HepG2 (cell line): ENCODE measurements around the gene FSD2. TPM values are rescaled to one million over a fixed set of nuclear protein-coding genes. Genes with fewer than 3 reads are reported as not detected.

Source experiments
- ATAC-seq: fragments of 200-7000 bp; cut with Tn5 transposase; 3 replicates; pipeline ENCODE4 v1.9.1; 2020; ENCODE audit warnings: mild to moderate bottlenecking, moderate library complexity
- BruUV-seq: library from RNA; stranded (reverse); fragments of 400-500 nt; replicated peaks from 2 replicates; lab custom pipeline; 2021; lab: Mats Ljungman, UMichigan
- CTCF ChIA-PET: fragments of 300-600 bp; formaldehyde crosslinking; extraction: SDS; loops from one replicate; lab custom pipeline; 2021; ENCODE audit warnings: low total read pairs, inconsistent platforms, low intra/inter-chr PET ratio; lab: Yijun Ruan, JAX
- POLR2A ChIA-PET: fragments of 350-600 bp; sonication (Branson Sonifier 250); formaldehyde crosslinking; loops from one replicate; lab custom pipeline; 2020; ENCODE audit warnings: antibody characterized with exemption, inconsistent platforms; lab: Yijun Ruan, JAX
- DNase-seq: peaks from one replicate; pipeline ENCODE4 v3.0.0-alpha.2; 2015; ENCODE audit warnings: low spot score
- FAIRE-seq: peaks from 3 replicates; lab custom pipeline; 2011; peaks lifted over from hg19 to GRCh38; lab: Jason Lieb, UNC
- H2AFZ ChIP-seq: one replicate; pipeline ENCODE4 v1.6.1; 2011; ENCODE audit warnings: low read length, inconsistent platforms
- H3K27ac ChIP-seq: fragments of 300-600 bp; 3 replicates; pipeline ENCODE4 v1.8.0; 2011; ENCODE audit warnings: mixed run types, mild to moderate bottlenecking, mixed read lengths, low read length, inconsistent platforms; ENCODE audit not compliant: insufficient read depth; ENCODE audit errors: extremely low read length
- H3K27me3 ChIP-seq, 2 experiments: fragments of 200-600 bp in 1 of 2; 2 replicates in 1 of 2; 3 replicates in 1 of 2; pipeline versions ENCODE4 v1.6.0 to v1.8.0; 2011; ENCODE audit warnings: low read length in 2 of 2, mild to moderate bottlenecking in 2 of 2, moderate library complexity in 2 of 2, inconsistent platforms in 1 of 2; ENCODE audit not compliant: insufficient read depth in 2 of 2, control insufficient read depth in 1 of 2
- H3K36me3 ChIP-seq, 2 experiments: fragments of 200-600 bp in 1 of 2; replicated peaks in 1 of 2; 2 replicates in 1 of 2; 3 replicates in 1 of 2; pipeline versions ENCODE4 v1.5.1 to v1.8.0; 2011; ENCODE audit warnings: low read length in 2 of 2, inconsistent platforms in 1 of 2; ENCODE audit not compliant: insufficient read depth in 2 of 2, control insufficient read depth in 1 of 2
- H3K4me1 ChIP-seq: 2 replicates; pipeline ENCODE4 v1.5.1; 2012; ENCODE audit warnings: low read length, inconsistent platforms; ENCODE audit not compliant: insufficient read depth
- H3K4me2 ChIP-seq: 2 replicates; pipeline ENCODE4 v1.6.0; 2011; ENCODE audit warnings: low read depth, low read length, inconsistent platforms
- H3K4me3 ChIP-seq, 3 experiments: fragments of 200-600 bp in 1 of 3; sonication (generic), shearing (Covaris generic) in 1 of 3; replicated peaks in 1 of 3; 2 replicates each; pipeline ENCODE4 v1.5.1; 2011 to 2016; ENCODE audit warnings: low read length in 3 of 3, inconsistent platforms in 2 of 3, low read depth in 2 of 3, mild to moderate bottlenecking in 2 of 3, control low read depth in 1 of 3, mixed read lengths in 1 of 3; ENCODE audit not compliant: insufficient read depth in 1 of 3
- H3K79me2 ChIP-seq: one replicate; pipeline ENCODE4 v1.6.1; 2011; ENCODE audit warnings: low read length, inconsistent platforms; ENCODE audit not compliant: insufficient read depth
- H3K9ac ChIP-seq: 2 replicates; pipeline ENCODE4 v1.6.0; 2011; ENCODE audit warnings: mild to moderate bottlenecking, low read depth, low read length, inconsistent platforms; ENCODE audit not compliant: insufficient read depth
- H3K9me3 ChIP-seq: 2 replicates; pipeline ENCODE4 v1.5.1; 2012; ENCODE audit warnings: mild to moderate bottlenecking, low read length
- H4K20me1 ChIP-seq: 2 replicates; pipeline ENCODE4 v1.6.0; 2011; ENCODE audit warnings: inconsistent platforms, mild to moderate bottlenecking, low read length, moderate library complexity; ENCODE audit not compliant: insufficient read depth
- CBX2 ChIP-seq, 2 experiments: fragments of 200-600 bp in 1 of 2; sonication (generic); formaldehyde crosslinking in 1 of 2; IDR thresholded peaks; 2 replicates each; pipeline versions ENCODE4 v1.7.0 to v1.8.1; 2018 to 2022; ENCODE audit warnings: low read depth in 2 of 2, low read length in 1 of 2, mild to moderate bottlenecking in 1 of 2, missing genetic modification reagents in 1 of 2
- E2F5 ChIP-seq: sonication (generic); formaldehyde crosslinking; conservative IDR thresholded peaks from 2 replicates; pipeline ENCODE4 v1.4.0; 2020; ENCODE audit warnings: missing genetic modification reagents
- HDAC2 ChIP-seq: sonication (generic); formaldehyde crosslinking; IDR thresholded peaks from 2 replicates; pipeline ENCODE4 v1.4.0; 2020; ENCODE audit warnings: missing genetic modification reagents
- JUN ChIP-seq: sonication (generic); formaldehyde crosslinking; IDR thresholded peaks from 2 replicates; pipeline ENCODE4 v1.4.0; 2020; ENCODE audit warnings: mild to moderate bottlenecking, missing genetic modification reagents
- PHF5A ChIP-seq: IDR thresholded peaks from one replicate; pipeline ENCODE4 v1.6.1; 2018; ENCODE audit warnings: low read depth, missing genetic modification reagents; ENCODE audit not compliant: unreplicated experiment
- POLR2AphosphoS2 ChIP-seq: IDR thresholded peaks from 2 replicates; pipeline ENCODE4 v1.6.1; 2011; ENCODE audit warnings: low read depth, low read length, improper control_type of control experiment
- SUZ12 ChIP-seq: fragments of 150-350 bp; IDR thresholded peaks from 2 replicates; pipeline ENCODE4 v1.6.1; 2014; ENCODE audit warnings: low read depth, low read length
- THRA ChIP-seq: sonication (generic); formaldehyde crosslinking; IDR thresholded peaks from 2 replicates; pipeline ENCODE4 v1.4.0; 2020; ENCODE audit warnings: missing genetic modification reagents, borderline replicate concordance
- ZBTB42 ChIP-seq: sonication (generic); formaldehyde crosslinking; IDR thresholded peaks from 2 replicates; pipeline ENCODE4 v1.5.0; 2020; ENCODE audit warnings: mild to moderate bottlenecking, missing genetic modification reagents
- ZNF143 ChIP-seq: sonication (generic); formaldehyde crosslinking; IDR thresholded peaks from 2 replicates; pipeline ENCODE4 v1.4.0; 2020; ENCODE audit warnings: missing genetic modification reagents
- ZNF431 ChIP-seq: sonication (generic); formaldehyde crosslinking; IDR thresholded peaks from 2 replicates; pipeline ENCODE4 v1.9.0; 2022; ENCODE audit warnings: missing genetic modification reagents, low read depth, mild to moderate bottlenecking, borderline replicate concordance
- ZNF678 ChIP-seq: sonication (generic); formaldehyde crosslinking; IDR thresholded peaks from 2 replicates; pipeline ENCODE4 v1.4.0; 2020; ENCODE audit warnings: mild to moderate bottlenecking, missing genetic modification reagents
- WGBS: methylation state at CpG from one replicate; pipeline ENCODE4 v1.1.6; 2017; ENCODE audit warnings: low lambda C conversion rate; 5-methylcytosine and 5-hydroxymethylcytosine counted together
- in situ Hi-C: cut with HindIII; loops from 2 replicates; pipeline ENCODE4 v1.10.0; 2017; ENCODE audit warnings: low pct_unique_long_range_greater_than_20kb; ENCODE audit not compliant: extremely low pct_ligation_motif_present
- intact Hi-C: fragments of 100-400 bp; cut with micrococcal nuclease; formaldehyde crosslinking; loops from one replicate; pipeline ENCODE4 v1.10.0; 2022; ENCODE audit not compliant: unreplicated experiment
- polyA plus RNA-seq, 8 experiments: library from polyadenylated mRNA; depleted of rRNA in 3 of 8; stranded (reverse) in 7 of 8; unstranded in 1 of 8; fragments of >200 nt; fragmentation: Illumina TruSeq in 4 of 8; extraction: Trizol in 4 of 8; gene quantifications; 2 replicates each; pipeline versions ENCODE4 v1.2.1 to v1.2.3, GENCODE V29; 2011 to 2016; ENCODE audit warnings: low read depth in 4 of 8, missing spikeins in 1 of 8, mixed read lengths in 1 of 8; ENCODE audit not compliant: insufficient read depth in 1 of 8
- total RNA-seq, 5 experiments: library from RNA; depleted of rRNA; stranded (reverse); fragments of >200 nt; fragmentation: Illumina TruSeq; extraction: Trizol; gene quantifications; 2 replicates each; pipeline ENCODE4 v1.2.3, GENCODE V29; 2016; ENCODE audit warnings: low read depth in 1 of 5
- TF ChIP-seq, protein P1 (sequence below): sonication (generic); formaldehyde crosslinking; IDR thresholded peaks from 2 replicates; pipeline ENCODE4 v1.4.0; 2020; ENCODE audit warnings: missing genetic modification reagents
- TF ChIP-seq, protein P2 (sequence below): sonication (generic); formaldehyde crosslinking; IDR thresholded peaks from 2 replicates; pipeline ENCODE4 v1.4.0; 2020; ENCODE audit warnings: missing genetic modification reagents, mild to moderate bottlenecking, borderline replicate concordance

The FSD2 gene
- total and polyA plus RNA-seq, 2 of the 13 experiments (the other 11 are each of a cell fraction or from before 2014, with no cell fraction given): not detected

DNA sequence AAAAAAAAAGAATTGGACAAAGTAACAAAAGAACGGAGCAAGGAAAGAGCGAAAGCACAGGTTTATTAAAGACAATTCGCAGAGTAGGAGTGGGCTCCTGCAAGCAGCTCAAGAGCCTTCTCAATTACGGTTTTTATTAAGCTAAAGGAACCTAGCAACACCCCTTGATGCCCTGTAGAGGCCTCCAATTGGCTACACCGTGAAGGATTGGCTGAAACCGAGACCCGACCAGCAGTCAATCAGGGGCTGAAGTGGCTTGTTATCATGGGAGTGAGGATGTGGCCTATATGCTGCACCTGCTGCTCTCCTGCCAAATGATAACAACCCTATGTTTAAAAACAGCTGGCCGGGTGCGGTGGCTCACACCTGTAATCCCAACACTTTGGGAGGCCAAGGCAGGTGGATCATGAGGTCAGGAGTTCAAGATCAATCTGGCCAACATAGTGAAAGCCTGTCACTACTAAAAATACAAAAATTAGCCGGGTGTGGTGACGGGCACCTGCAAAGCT lies 75.8 kb downstream of the FSD2 start:
- CTCF ChIA-PET: no interaction called here
- POLR2A ChIA-PET: interaction anchor here (1.6 kb wide), 1 partner anchor 20 kb away, joined by 3 read pairs; no protein-coding TSS in a partner anchor

More for the DNA sequence above, 75.8 kb downstream of the FSD2 start:
- Histone ChIP-seq H3K9me3 (no peaks in the 10 kb centered on the region), H3K27ac (no peak overlapping the region), H3K79me2 (no peaks in the 10 kb centered on the region), H3K4me1 (no peaks in the 10 kb centered on the region), H2AFZ (no peak overlapping the region), H4K20me1 (no peaks in the 10 kb centered on the region), H3K27me3 (peaks cover 0 to 4% of the 10 kb centered on the region in 2 experiments; a peak in 1 of 5 replicates), H3K4me2 (no peak overlapping the region), H3K36me3 (no peaks in the 10 kb centered on the region), H3K9ac (no peak overlapping the region), H3K4me3 (no peak overlapping the region)
- intact Hi-C loops: no loop called here
- BruUV-seq: no TSS peak
- no peak for FAIRE-seq
- 72% methylated on average over 9 of the region's 11 CpGs for WGBS
- no peak for TF ChIP-seq E2F5 (CRISPR knock-in tag)
- no peak for TF ChIP-seq POLR2AphosphoS2
- TF ChIP-seq ZNF431 (CRISPR knock-in tag): no peak
- no peak for TF ChIP-seq SUZ12
- TF ChIP-seq ZBTB42 (CRISPR knock-in tag): no peak
- TF ChIP-seq ZNF143 (CRISPR knock-in tag): no peak
- no peak for TF ChIP-seq THRA
- TF ChIP-seq PHF5A: no peak
- TF ChIP-seq HDAC2 (CRISPR knock-in tag): no peak
- TF ChIP-seq, protein P1, sequence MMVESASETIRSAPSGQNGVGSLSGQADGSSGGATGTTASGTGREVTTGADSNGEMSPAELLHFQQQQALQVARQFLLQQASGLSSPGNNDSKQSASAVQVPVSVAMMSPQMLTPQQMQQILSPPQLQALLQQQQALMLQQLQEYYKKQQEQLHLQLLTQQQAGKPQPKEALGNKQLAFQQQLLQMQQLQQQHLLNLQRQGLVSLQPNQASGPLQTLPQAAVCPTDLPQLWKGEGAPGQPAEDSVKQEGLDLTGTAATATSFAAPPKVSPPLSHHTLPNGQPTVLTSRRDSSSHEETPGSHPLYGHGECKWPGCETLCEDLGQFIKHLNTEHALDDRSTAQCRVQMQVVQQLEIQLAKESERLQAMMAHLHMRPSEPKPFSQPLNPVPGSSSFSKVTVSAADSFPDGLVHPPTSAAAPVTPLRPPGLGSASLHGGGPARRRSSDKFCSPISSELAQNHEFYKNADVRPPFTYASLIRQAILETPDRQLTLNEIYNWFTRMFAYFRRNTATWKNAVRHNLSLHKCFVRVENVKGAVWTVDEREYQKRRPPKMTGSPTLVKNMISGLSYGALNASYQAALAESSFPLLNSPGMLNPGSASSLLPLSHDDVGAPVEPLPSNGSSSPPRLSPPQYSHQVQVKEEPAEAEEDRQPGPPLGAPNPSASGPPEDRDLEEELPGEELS (CRISPR knock-in tag): no peak
- no peak for TF ChIP-seq JUN (CRISPR knock-in tag)
- no peak for TF ChIP-seq ZNF678 (CRISPR knock-in tag)
- TF ChIP-seq CBX2 (IDR thresholded peaks at IDR 0.05; ENCODE audit: low read depth, low read length): no peak
- no peak for TF ChIP-seq CBX2 (CRISPR knock-in tag; IDR thresholded peaks at IDR 0.05; ENCODE audit: low read depth)
- TF ChIP-seq, protein P2, sequence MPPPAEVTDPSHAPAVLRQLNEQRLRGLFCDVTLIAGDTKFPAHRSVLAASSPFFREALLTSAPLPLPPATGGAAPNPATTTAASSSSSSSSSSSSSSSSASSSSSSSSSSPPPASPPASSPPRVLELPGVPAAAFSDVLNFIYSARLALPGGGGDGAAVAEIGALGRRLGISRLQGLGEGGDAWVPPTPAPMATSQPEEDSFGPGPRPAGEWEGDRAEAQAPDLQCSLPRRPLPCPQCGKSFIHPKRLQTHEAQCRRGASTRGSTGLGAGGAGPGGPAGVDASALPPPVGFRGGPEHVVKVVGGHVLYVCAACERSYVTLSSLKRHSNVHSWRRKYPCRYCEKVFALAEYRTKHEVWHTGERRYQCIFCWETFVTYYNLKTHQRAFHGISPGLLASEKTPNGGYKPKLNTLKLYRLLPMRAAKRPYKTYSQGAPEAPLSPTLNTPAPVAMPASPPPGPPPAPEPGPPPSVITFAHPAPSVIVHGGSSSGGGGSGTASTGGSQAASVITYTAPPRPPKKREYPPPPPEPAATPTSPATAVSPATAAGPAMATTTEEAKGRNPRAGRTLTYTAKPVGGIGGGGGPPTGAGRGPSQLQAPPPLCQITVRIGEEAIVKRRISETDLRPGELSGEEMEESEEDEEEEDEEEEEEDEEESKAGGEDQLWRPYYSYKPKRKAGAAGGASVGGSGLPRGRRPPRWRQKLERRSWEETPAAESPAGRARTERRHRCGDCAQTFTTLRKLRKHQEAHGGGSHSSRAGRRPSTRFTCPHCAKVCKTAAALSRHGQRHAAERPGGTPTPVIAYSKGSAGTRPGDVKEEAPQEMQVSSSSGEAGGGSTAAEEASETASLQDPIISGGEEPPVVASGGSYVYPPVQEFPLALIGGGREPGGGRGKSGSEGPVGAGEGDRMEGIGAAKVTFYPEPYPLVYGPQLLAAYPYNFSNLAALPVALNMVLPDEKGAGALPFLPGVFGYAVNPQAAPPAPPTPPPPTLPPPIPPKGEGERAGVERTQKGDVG (CRISPR knock-in tag): no peak
- in situ Hi-C loops: no loop called here
- ATAC-seq: no peak
- DNase-seq: no peak
